SU-DHL-6 (cell line): ENCODE data around the gene KDM2B.

Source experiments
- H2AFZ ChIP-seq: fragments of 200-600 bp; sonication (generic); 2 replicates; pipeline ENCODE4 v1.6.1; 2014; ENCODE audit warnings: low read depth, mild to moderate bottlenecking, moderate library complexity, mixed read lengths, antibody characterized with exemption, low read length; ENCODE audit not compliant: severe bottlenecking
- H3F3A ChIP-seq: fragments of 200-600 bp; shearing (Covaris generic); 2 replicates; pipeline ENCODE4 v1.6.0; 2016; ENCODE audit warnings: antibody characterized with exemption, mild to moderate bottlenecking; ENCODE audit not compliant: insufficient read depth
- H3K27ac ChIP-seq: fragments of 200-600 bp; sonication (generic); 2 replicates; pipeline ENCODE4 v1.5.1; 2016; ENCODE audit warnings: low read depth, mild to moderate bottlenecking, low read length, moderate library complexity, mixed read lengths
- H3K27me3 ChIP-seq: fragments of 200-600 bp; sonication (generic), shearing (Covaris generic); 2 replicates; pipeline ENCODE4 v1.6.0; 2014; ENCODE audit warnings: mild to moderate bottlenecking, low read length
- H3K36me3 ChIP-seq: fragments of 200-600 bp; sonication (generic); 2 replicates; pipeline ENCODE4 v1.6.1; 2014; ENCODE audit warnings: mild to moderate bottlenecking, low read length, mixed read lengths
- H3K4me2 ChIP-seq: fragments of 300-600, 200-600 bp; shearing (Covaris generic), sonication (generic); 2 replicates; pipeline ENCODE4 v1.6.0; 2014; ENCODE audit warnings: low read length, low read depth, mild to moderate bottlenecking; ENCODE audit not compliant: poor library complexity, severe bottlenecking
- H3K4me3 ChIP-seq: fragments of 200-600 bp; sonication (generic); 2 replicates; pipeline ENCODE4 v1.5.1; 2014; ENCODE audit warnings: antibody characterized with exemption, low read length, mild to moderate bottlenecking, mixed read lengths; ENCODE audit not compliant: insufficient read depth, poor library complexity, severe bottlenecking
- H3K79me2 ChIP-seq: fragments of 200-600 bp; sonication (generic); 2 replicates; pipeline ENCODE4 v1.6.1; 2014; ENCODE audit warnings: mild to moderate bottlenecking, low read length, moderate library complexity; ENCODE audit not compliant: insufficient read depth
- H3K9ac ChIP-seq: fragments of 200-600 bp; sonication (generic); 2 replicates; pipeline ENCODE4 v1.7.0; 2014; ENCODE audit warnings: mild to moderate bottlenecking, low read length
- H3K9me2 ChIP-seq: fragments of 200-600 bp; sonication (generic); replicated peaks from 2 replicates; pipeline ENCODE4 v1.6.1; 2014; ENCODE audit warnings: low read length; ENCODE audit not compliant: insufficient read depth
- H3K9me3 ChIP-seq: fragments of 200-600 bp; sonication (generic); 2 replicates; pipeline ENCODE4 v1.6.1; 2014; ENCODE audit warnings: low read length, mixed read lengths; ENCODE audit not compliant: insufficient read depth
- H4K20me1 ChIP-seq: fragments of 200-600 bp; sonication (generic); 2 replicates; pipeline ENCODE4 v1.6.1; 2014; ENCODE audit warnings: low read depth, mild to moderate bottlenecking, antibody characterized with exemption, low read length, moderate library complexity, mixed read lengths
- CTCF ChIP-seq: fragments of 200-600 bp; sonication (generic); IDR thresholded peaks from one replicate; pipeline ENCODE4 v1.5.1; 2017; ENCODE audit warnings: antibody characterized with exemption, mild to moderate bottlenecking, low read length, moderate library complexity; ENCODE audit not compliant: insufficient read depth, poor library complexity, severe bottlenecking
- EZH2phosphoT487 ChIP-seq: fragments of 200-600 bp; sonication (generic), shearing (Covaris generic); conservative IDR thresholded peaks from 2 replicates; pipeline ENCODE4 v1.6.1; 2018; ENCODE audit warnings: mild to moderate bottlenecking, antibody characterized with exemption, low read length, moderate library complexity, mixed read lengths

The KDM2B gene

GRCh38 chr12:121596526-121596925, 15.7 kb upstream of the KDM2B start:
- no peaks in the 10 kb centered on the region for H3K9me2 ChIP-seq

GRCh38 chr12:121595520-121595919, 14.7 kb upstream of the KDM2B start:
- Histone ChIP-seq H3F3A (peaks cover 7% of the 10 kb centered on the region), H3K9me2 (no peaks in the 10 kb centered on the region), H3K27me3 (no peaks in the 10 kb centered on the region), H3K27ac (no peak overlapping the region), H3K36me3 (no peaks in the 10 kb centered on the region), H3K4me2 (no peak overlapping the region), H3K9me3 (no peaks in the 10 kb centered on the region), H3K79me2 (no peaks in the 10 kb centered on the region), H2AFZ (no peak overlapping the region), H3K4me3 (no peak overlapping the region), H4K20me1 (no peaks in the 10 kb centered on the region), H3K9ac (no peak overlapping the region)
- TF ChIP-seq EZH2phosphoT487 (no peak), CTCF (no peak)

More at GRCh38 chr12:121596526-121596925, 15.7 kb upstream of the KDM2B start:
- TF ChIP-seq CTCF (no peak), EZH2phosphoT487 (no peak)
- H3K4me2 ChIP-seq, result no peak overlapping the region
- no peaks in the 10 kb centered on the region for H3K9me3 ChIP-seq
- H3K27ac ChIP-seq, result no peak overlapping the region
- H4K20me1 ChIP-seq, result no peaks in the 10 kb centered on the region
- H3K4me3 ChIP-seq, result no peak overlapping the region
- H3K36me3 ChIP-seq, result no peaks in the 10 kb centered on the region
- no peak overlapping the region for H3K9ac ChIP-seq
- no peaks in the 10 kb centered on the region for H3K79me2 ChIP-seq
- H3F3A ChIP-seq, result no peaks in the 10 kb centered on the region; the same call in 1 of the 2 replicates
- no peak overlapping the region for H2AFZ ChIP-seq
- no peaks in the 10 kb centered on the region for H3K27me3 ChIP-seq

- Histone ChIP-seq H4K20me1 (no peaks in the 10 kb centered on the region), H3K36me3 (no peaks in the 10 kb centered on the region), H3F3A (peaks cover 18% of the 10 kb centered on the region), H3K79me2 (no peaks in the 10 kb centered on the region), H3K27me3 (no peaks in the 10 kb centered on the region), H3K9me3 (no peaks in the 10 kb centered on the region), H3K9me2 (no peaks in the 10 kb centered on the region), H2AFZ (no peak overlapping the region), H3K4me3 (no peak overlapping the region), H3K4me2 (no peak overlapping the region), H3K9ac (no peak overlapping the region), H3K27ac (no peak overlapping the region)
- TF ChIP-seq CTCF (no peak), EZH2phosphoT487 (no peak)
These were observed 11.5 kb upstream of the KDM2B start for GRCh38 chr12:121592320-121592719.
